ENCODE results near the gene DTYMK.

GRCh38 chr2:241677392-241677791 is 9.2 kb downstream of the DTYMK start:
- TF ChIP-seq YY1 (IDR thresholded peaks at IDR 0.05; ENCODE audit: low read depth, low read length) (no peak), USF1 (IDR thresholded peaks at IDR 0.05; ENCODE audit: borderline replicate concordance, extremely low read length, insufficient read depth, low read depth, low read length) (no peak)

All from GM12878 (cell line).